Neural cell (in vitro differentiated cells): ENCODE data around the gene FYCO1. TPM values are rescaled to one million over a fixed set of nuclear protein-coding genes. Genes with fewer than 3 reads are reported as not detected.

Experiments
- H2AFZ ChIP-seq: fragments of 200-600, 300-800 bp; sonication (generic), shearing (Covaris generic); 2 replicates; pipeline ENCODE4 v1.6.0; 2014; ENCODE audit warnings: low read depth, mild to moderate bottlenecking, antibody characterized with exemption, low read length, moderate library complexity
- H3F3A ChIP-seq: fragments of 200-600 bp; shearing (Covaris generic); 2 replicates; pipeline ENCODE4 v1.6.1; 2016; ENCODE audit warnings: mild to moderate bottlenecking, moderate library complexity, mixed read lengths, antibody characterized with exemption, low read length; ENCODE audit not compliant: insufficient read depth, poor library complexity, severe bottlenecking
- H3K27ac ChIP-seq: fragments of 200-600, 300-800 bp; sonication (generic), shearing (Covaris generic); 2 replicates; pipeline ENCODE4 v1.5.1; 2014; ENCODE audit warnings: mild to moderate bottlenecking, low read length, moderate library complexity
- H3K27me3 ChIP-seq: fragments of 300-800, 200-600 bp; sonication (generic), shearing (Covaris generic); 2 replicates; pipeline ENCODE4 v1.6.0; 2014; ENCODE audit warnings: mild to moderate bottlenecking, low read depth, low read length, moderate library complexity; ENCODE audit not compliant: insufficient read depth
- H3K36me3 ChIP-seq: fragments of 300-800, 200-600 bp; sonication (generic), shearing (Covaris generic); 2 replicates; pipeline ENCODE4 v1.5.1; 2014; ENCODE audit warnings: mild to moderate bottlenecking, antibody characterized with exemption, low read length, moderate library complexity; ENCODE audit not compliant: insufficient read depth
- H3K4me2 ChIP-seq: fragments of 300-800, 200-600 bp; sonication (generic), shearing (Covaris generic); 2 replicates; pipeline ENCODE4 v1.6.0; 2014; ENCODE audit warnings: mild to moderate bottlenecking, low read length
- H3K4me3 ChIP-seq: fragments of 300-800, 200-600 bp; sonication (generic), shearing (Covaris generic); 2 replicates; pipeline ENCODE4 v1.5.1; 2014; ENCODE audit warnings: mild to moderate bottlenecking, low read length, moderate library complexity
- H3K79me2 ChIP-seq: fragments of 200-600 bp; shearing (Covaris generic); replicated peaks from 2 replicates; pipeline ENCODE4 v1.6.0; 2014; ENCODE audit warnings: mild to moderate bottlenecking, low read length, moderate library complexity; ENCODE audit not compliant: insufficient read depth
- H3K9ac ChIP-seq: fragments of 300-800, 200-600 bp; sonication (generic), shearing (Covaris generic); 2 replicates; pipeline ENCODE4 v1.6.1; 2016; ENCODE audit warnings: mild to moderate bottlenecking, low read length, mixed read lengths
- H3K9me2 ChIP-seq: fragments of 200-600 bp; shearing (Covaris generic); 2 replicates; pipeline ENCODE4 v1.6.1; 2016; ENCODE audit warnings: mild to moderate bottlenecking, low read length, mixed read lengths; ENCODE audit not compliant: insufficient read depth
- H3K9me3 ChIP-seq: fragments of 200-600, 300-800 bp; sonication (generic), shearing (Covaris generic); 2 replicates; pipeline ENCODE4 v1.6.1; 2016; ENCODE audit warnings: mild to moderate bottlenecking, mixed run types, low read length, moderate library complexity, mixed read lengths
- H4K20me1 ChIP-seq: fragments of 200-600 bp; shearing (Covaris generic); 2 replicates; pipeline ENCODE4 v1.6.1; 2016; ENCODE audit warnings: mild to moderate bottlenecking, mixed run types; ENCODE audit not compliant: insufficient read depth
- EP300 ChIP-seq: fragments of 450-650 bp; conservative IDR thresholded peaks from 2 replicates; pipeline ENCODE4 v1.6.1; 2014; ENCODE audit warnings: antibody characterized with exemption, mild to moderate bottlenecking, moderate library complexity; ENCODE audit not compliant: poor library complexity, severe bottlenecking
- EZH2 ChIP-seq: fragments of 200-600, 300-800 bp; shearing (Covaris generic), sonication (generic); IDR thresholded peaks from 2 replicates; pipeline ENCODE4 v1.6.1; 2014; ENCODE audit warnings: antibody characterized with exemption, low read length, borderline replicate concordance, mild to moderate bottlenecking; ENCODE audit not compliant: insufficient read depth, poor library complexity, severe bottlenecking
- MXI1 ChIP-seq: fragments of 450-650 bp; conservative IDR thresholded peaks from 2 replicates; pipeline ENCODE4 v1.6.1; 2014; ENCODE audit warnings: antibody characterized with exemption, mild to moderate bottlenecking; ENCODE audit not compliant: poor library complexity, severe bottlenecking
- POLR2AphosphoS5 ChIP-seq: IDR thresholded peaks from 2 replicates; pipeline ENCODE4 v1.6.1; 2012
- RAD21 ChIP-seq: fragments of 450-650 bp; conservative IDR thresholded peaks from 2 replicates; pipeline ENCODE4 v1.6.1; 2014; ENCODE audit warnings: antibody characterized with exemption, mild to moderate bottlenecking, moderate library complexity
- SMC3 ChIP-seq: fragments of 450-650 bp; conservative IDR thresholded peaks from 2 replicates; pipeline ENCODE4 v1.6.1; 2014; ENCODE audit warnings: antibody characterized with exemption, mild to moderate bottlenecking, moderate library complexity; ENCODE audit not compliant: poor library complexity
- TAF1 ChIP-seq: IDR thresholded peaks from 2 replicates; pipeline ENCODE4 v1.6.1; 2012; ENCODE audit warnings: low read depth
- polyA plus RNA-seq: library from polyadenylated mRNA; depleted of rRNA; stranded (reverse); fragments of >200 nt; gene quantifications from 2 replicates; pipeline ENCODE4 v1.2.3, GENCODE V29; 2014
- TF ChIP-seq, protein P1 (sequence below): fragments of 450-650 bp; IDR thresholded peaks from 2 replicates; pipeline ENCODE4 v1.5.1; 2014; ENCODE audit warnings: antibody characterized with exemption, mild to moderate bottlenecking, moderate library complexity; ENCODE audit not compliant: poor library complexity, severe bottlenecking
- TF ChIP-seq, protein P2 (sequence below): IDR thresholded peaks from 2 replicates; pipeline ENCODE4 v1.6.1; 2012; ENCODE audit warnings: borderline replicate concordance

The FYCO1 gene
- polyA plus RNA-seq, 1 donor from 2014 or later, result 0.12 TPM

GRCh38 chr3:45904931-45905330, 90.7 kb downstream of the FYCO1 start:
- no peak overlapping the region for H3K27ac ChIP-seq
- no peaks in the 10 kb centered on the region for H4K20me1 ChIP-seq
- no peak overlapping the region for H2AFZ ChIP-seq
- TF ChIP-seq TAF1 (no peak), EP300 (no peak), POLR2AphosphoS5 (no peak), SMC3 (no peak), MXI1 (no peak), EZH2 (no peak), RAD21 (no peak)
- TF ChIP-seq, protein P1, sequence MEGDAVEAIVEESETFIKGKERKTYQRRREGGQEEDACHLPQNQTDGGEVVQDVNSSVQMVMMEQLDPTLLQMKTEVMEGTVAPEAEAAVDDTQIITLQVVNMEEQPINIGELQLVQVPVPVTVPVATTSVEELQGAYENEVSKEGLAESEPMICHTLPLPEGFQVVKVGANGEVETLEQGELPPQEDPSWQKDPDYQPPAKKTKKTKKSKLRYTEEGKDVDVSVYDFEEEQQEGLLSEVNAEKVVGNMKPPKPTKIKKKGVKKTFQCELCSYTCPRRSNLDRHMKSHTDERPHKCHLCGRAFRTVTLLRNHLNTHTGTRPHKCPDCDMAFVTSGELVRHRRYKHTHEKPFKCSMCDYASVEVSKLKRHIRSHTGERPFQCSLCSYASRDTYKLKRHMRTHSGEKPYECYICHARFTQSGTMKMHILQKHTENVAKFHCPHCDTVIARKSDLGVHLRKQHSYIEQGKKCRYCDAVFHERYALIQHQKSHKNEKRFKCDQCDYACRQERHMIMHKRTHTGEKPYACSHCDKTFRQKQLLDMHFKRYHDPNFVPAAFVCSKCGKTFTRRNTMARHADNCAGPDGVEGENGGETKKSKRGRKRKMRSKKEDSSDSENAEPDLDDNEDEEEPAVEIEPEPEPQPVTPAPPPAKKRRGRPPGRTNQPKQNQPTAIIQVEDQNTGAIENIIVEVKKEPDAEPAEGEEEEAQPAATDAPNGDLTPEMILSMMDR, result no peak
- TF ChIP-seq, protein P2, sequence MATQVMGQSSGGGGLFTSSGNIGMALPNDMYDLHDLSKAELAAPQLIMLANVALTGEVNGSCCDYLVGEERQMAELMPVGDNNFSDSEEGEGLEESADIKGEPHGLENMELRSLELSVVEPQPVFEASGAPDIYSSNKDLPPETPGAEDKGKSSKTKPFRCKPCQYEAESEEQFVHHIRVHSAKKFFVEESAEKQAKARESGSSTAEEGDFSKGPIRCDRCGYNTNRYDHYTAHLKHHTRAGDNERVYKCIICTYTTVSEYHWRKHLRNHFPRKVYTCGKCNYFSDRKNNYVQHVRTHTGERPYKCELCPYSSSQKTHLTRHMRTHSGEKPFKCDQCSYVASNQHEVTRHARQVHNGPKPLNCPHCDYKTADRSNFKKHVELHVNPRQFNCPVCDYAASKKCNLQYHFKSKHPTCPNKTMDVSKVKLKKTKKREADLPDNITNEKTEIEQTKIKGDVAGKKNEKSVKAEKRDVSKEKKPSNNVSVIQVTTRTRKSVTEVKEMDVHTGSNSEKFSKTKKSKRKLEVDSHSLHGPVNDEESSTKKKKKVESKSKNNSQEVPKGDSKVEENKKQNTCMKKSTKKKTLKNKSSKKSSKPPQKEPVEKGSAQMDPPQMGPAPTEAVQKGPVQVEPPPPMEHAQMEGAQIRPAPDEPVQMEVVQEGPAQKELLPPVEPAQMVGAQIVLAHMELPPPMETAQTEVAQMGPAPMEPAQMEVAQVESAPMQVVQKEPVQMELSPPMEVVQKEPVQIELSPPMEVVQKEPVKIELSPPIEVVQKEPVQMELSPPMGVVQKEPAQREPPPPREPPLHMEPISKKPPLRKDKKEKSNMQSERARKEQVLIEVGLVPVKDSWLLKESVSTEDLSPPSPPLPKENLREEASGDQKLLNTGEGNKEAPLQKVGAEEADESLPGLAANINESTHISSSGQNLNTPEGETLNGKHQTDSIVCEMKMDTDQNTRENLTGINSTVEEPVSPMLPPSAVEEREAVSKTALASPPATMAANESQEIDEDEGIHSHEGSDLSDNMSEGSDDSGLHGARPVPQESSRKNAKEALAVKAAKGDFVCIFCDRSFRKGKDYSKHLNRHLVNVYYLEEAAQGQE, result no peak
- H3K36me3 ChIP-seq, result no peaks in the 10 kb centered on the region
- no peaks in the 10 kb centered on the region for H3K9me2 ChIP-seq
- no peak overlapping the region for H3K4me3 ChIP-seq
- no peaks in the 10 kb centered on the region for H3F3A ChIP-seq
- H3K4me2 ChIP-seq, result no peak overlapping the region
- H3K9me3 ChIP-seq, result no peaks in the 10 kb centered on the region
- no peaks in the 10 kb centered on the region for H3K79me2 ChIP-seq
- H3K9ac ChIP-seq, result no peak overlapping the region
- H3K27me3 ChIP-seq, result no peaks in the 10 kb centered on the region

DNA sequence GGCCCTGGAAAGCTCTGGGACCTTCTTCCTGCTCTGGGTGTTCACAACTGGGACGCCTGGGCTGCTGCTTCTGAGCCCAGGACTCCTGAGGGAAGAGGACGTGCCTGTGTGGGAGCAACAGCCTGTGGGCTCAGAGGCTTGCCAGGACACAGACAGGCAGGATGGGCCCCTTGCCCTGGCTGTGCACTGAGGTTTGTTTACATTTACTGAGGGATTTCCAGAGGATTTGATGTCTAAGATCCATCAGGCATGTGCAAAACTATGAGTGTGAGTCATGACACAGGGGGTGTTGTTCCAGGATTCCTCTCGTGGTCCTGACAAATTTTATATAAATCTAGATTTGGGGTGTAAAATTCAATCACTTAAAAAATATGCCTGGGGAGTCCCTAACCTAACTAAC, 98.7 kb downstream of the FYCO1 start:
- no peak overlapping the region for H2AFZ ChIP-seq
- H3K9ac ChIP-seq, result no peak overlapping the region
- H3K9me3 ChIP-seq, result no peaks in the 10 kb centered on the region
- no peak overlapping the region for H3K4me3 ChIP-seq
- H3K27ac ChIP-seq, result no peak overlapping the region
- no peaks in the 10 kb centered on the region for H3K27me3 ChIP-seq
- H3K79me2 ChIP-seq, result no peaks in the 10 kb centered on the region
- H4K20me1 ChIP-seq, result no peaks in the 10 kb centered on the region
- H3K4me2 ChIP-seq, result no peak overlapping the region
- no peaks in the 10 kb centered on the region for H3K9me2 ChIP-seq
- H3F3A ChIP-seq, result no peaks in the 10 kb centered on the region
- no peaks in the 10 kb centered on the region for H3K36me3 ChIP-seq
- no peak for TF ChIP-seq MXI1
- no peak for TF ChIP-seq POLR2AphosphoS5
- no peak for TF ChIP-seq RAD21
- TF ChIP-seq EP300, result no peak
- TF ChIP-seq EZH2, result no peak
- TF ChIP-seq, protein P2, result no peak
- TF ChIP-seq, protein P1, result no peak
- TF ChIP-seq TAF1, result no peak
- TF ChIP-seq SMC3, result no peak
